Chondrocyte (in vitro differentiated cells): ENCODE results near the gene ADAM19. TPM values are rescaled to one million over a fixed set of nuclear protein-coding genes. Genes with fewer than 3 reads are reported as not detected.

Experiments used
- DNase-seq: peaks from one replicate; pipeline ENCODE4 v3.0.0; 2021; ENCODE audit warnings: mixed read lengths, low spot score
- H3K27ac Mint-ChIP-seq: one replicate; pipeline ENCODE4 v1.8.0; 2021; ENCODE audit warnings: mild to moderate bottlenecking, moderate library complexity, mixed read lengths; ENCODE audit not compliant: unreplicated experiment
- H3K27me3 Mint-ChIP-seq: 2 replicates; pipeline ENCODE4 v1.8.0; 2021; ENCODE audit warnings: low read depth, mixed read lengths
- H3K36me3 Mint-ChIP-seq: 2 replicates; pipeline ENCODE4 v1.8.0; 2021; ENCODE audit warnings: low read depth, mixed read lengths
- H3K4me1 Mint-ChIP-seq: 2 replicates; pipeline ENCODE4 v1.8.0; 2021; ENCODE audit warnings: low read depth, mild to moderate bottlenecking, mixed read lengths
- H3K4me3 Mint-ChIP-seq: one replicate; pipeline ENCODE4 v1.8.0; 2021; ENCODE audit warnings: mild to moderate bottlenecking, moderate library complexity, mixed read lengths; ENCODE audit not compliant: unreplicated experiment
- H3K9me3 Mint-ChIP-seq: 2 replicates; pipeline ENCODE4 v1.8.0; 2021; ENCODE audit warnings: low read depth, mixed read lengths
- CTCF ChIP-seq: fragments of 200-600 bp; sonication (generic); IDR thresholded peaks from 2 replicates; pipeline ENCODE4 v1.5.0; 2021; ENCODE audit warnings: antibody characterized with exemption, mild to moderate bottlenecking, moderate library complexity
- total RNA-seq: library from RNA; stranded (reverse); gene quantifications from 3 replicates; pipeline ENCODE4 v1.2.1, GENCODE V29; 2021

ADAM19 gene
- total RNA-seq, 1 donor from 2014 or later = 125 TPM

DNA sequence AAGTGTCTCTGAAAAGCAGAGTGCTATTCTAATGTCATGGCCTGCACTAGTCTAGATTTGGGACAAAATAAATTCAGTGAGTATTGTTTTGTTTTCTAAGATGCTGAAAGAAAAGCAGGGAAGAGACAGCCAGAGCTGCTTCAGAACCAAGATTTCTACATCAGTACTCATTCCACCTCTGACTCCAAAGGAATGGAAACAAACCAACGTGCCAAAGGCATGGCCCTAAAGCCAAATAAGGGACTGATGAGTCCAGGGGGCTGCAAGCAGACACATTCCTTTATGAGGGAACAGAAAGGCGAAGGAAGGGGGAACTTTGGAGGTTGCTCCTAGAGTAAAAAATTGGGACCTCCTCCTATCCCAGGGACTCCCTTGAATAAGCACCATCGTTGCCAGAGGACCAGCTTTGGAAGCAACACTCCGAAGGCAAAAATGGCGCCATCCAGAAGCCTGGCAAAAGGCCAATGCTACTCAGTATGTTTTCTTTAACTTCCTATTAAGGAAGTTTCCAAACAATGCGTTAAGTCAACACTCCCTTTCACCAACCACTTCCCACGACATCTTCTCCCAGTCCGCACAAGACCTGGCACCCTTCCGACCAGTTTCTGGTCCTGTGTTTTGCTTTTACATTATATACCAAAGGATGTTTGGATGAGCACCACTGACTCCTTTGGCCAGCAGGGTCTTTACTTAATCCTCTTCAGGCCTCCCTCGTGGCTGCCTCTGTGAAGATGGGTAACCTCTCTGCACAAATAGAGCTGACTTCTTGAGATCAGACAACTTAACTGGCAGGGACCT, 31.6 kb downstream of the ADAM19 start:
- TF ChIP-seq CTCF = peak; percentile 11
- no peaks in the 10 kb centered on the region for H3K9me3 Mint-ChIP-seq
- H3K4me1 Mint-ChIP-seq = peaks cover 93% of the 10 kb centered on the region
- H3K36me3 Mint-ChIP-seq = peaks cover 2% of the 10 kb centered on the region
- no peaks in the 10 kb centered on the region for H3K27me3 Mint-ChIP-seq
- no peak for DNase-seq
- H3K27ac Mint-ChIP-seq = peak overlapping the region; percentile 91
- peak overlapping the region; percentile 15 for H3K4me3 Mint-ChIP-seq

DNA sequence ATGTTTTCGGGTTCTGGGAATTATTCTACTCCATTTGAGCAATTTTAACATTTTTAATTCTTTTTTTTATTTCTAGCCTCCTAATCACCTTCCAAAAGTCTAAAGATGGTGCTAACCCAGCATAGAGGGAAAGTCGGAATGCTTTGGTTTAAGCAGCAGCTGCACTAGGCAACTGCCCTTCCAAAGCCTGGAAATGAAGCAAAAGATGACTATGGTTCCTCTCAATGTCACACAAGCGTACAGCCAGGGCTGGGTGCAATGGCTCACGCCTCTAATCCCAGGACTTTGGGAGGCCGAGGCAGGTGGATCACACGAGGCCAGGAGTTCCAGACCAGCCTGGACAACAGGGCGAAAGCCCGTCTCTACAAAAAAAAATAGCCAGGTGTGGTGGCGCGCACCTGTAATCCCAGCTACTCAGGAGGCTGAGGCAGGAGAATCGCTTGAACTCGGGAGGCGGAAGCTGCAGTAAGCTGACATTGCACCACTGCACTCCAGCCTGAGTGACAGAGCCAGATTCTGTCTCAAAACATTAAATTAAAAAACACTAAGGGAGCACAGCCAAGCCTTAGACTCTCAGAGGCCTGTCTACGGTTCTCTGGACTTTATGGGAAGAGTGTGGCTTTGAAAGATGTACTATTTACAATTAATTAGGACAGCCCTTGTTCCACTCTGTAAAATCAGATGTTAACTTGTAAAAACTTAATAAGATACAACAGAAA, 33.1 kb downstream of the ADAM19 start:
- no peak overlapping the region for H3K4me3 Mint-ChIP-seq
- no peaks in the 10 kb centered on the region for H3K36me3 Mint-ChIP-seq
- no peak for DNase-seq
- no peaks in the 10 kb centered on the region for H3K27me3 Mint-ChIP-seq
- no peak for TF ChIP-seq CTCF
- no peaks in the 10 kb centered on the region for H3K9me3 Mint-ChIP-seq
- H3K4me1 Mint-ChIP-seq = peaks cover 77% of the 10 kb centered on the region
- no peak overlapping the region for H3K27ac Mint-ChIP-seq

DNA sequence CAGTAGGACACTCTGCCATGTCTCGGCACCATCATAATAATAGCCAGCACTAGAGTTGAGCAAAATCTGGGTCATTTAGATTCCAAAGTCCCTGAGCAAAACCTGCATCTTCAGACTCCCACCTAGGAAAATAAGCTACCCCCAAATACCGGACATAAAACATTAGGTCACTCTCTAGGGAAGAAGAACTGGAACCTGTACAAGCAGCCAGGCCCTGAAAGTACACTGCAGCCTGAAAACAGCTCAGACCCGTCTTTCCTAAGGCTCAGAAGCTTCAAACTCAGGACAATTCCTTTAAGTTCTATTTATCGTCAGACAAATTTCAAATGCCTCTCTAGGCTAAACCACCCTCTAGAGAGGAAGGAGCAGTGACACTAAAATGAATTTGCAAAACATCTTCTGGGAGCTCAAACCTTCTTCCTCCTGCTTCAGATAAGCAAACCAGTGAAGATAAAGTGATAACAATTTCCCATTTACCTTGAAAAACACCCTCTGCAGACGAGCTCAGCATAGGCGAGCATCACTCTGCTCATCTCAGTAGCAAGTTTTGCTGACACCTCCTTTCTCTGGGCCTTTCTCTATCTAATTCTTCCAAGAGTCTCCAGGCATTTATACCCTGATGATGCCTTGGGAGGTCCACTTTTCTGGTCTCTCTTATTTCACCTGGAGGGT, 34.0 kb downstream of the ADAM19 start:
- peak overlapping the region; percentile 89 for H3K27ac Mint-ChIP-seq
- no peak for TF ChIP-seq CTCF

GRCh38 chr5:157540707-157541446, 34.7 kb downstream of the ADAM19 start:
- DNase-seq = no peak

More for the DNA sequence above, 34.0 kb downstream of the ADAM19 start:
- no peaks in the 10 kb centered on the region for H3K27me3 Mint-ChIP-seq
- peaks cover 70% of the 10 kb centered on the region for H3K4me1 Mint-ChIP-seq
- no peak for DNase-seq
- peaks cover 5% of the 10 kb centered on the region for H3K36me3 Mint-ChIP-seq
- H3K4me3 Mint-ChIP-seq = peak overlapping the region; percentile 47
- no peaks in the 10 kb centered on the region for H3K9me3 Mint-ChIP-seq

More at GRCh38 chr5:157540707-157541446, 34.7 kb downstream of the ADAM19 start:
- Mint-ChIP-seq H3K27me3 (no peaks in the 10 kb centered on the region), H3K4me3 (peak overlapping the region; percentile 47), H3K27ac (peak overlapping the region; percentile 89), H3K9me3 (no peaks in the 10 kb centered on the region), H3K4me1 (peaks cover 64% of the 10 kb centered on the region), H3K36me3 (peaks cover 6% of the 10 kb centered on the region)
- TF ChIP-seq CTCF = no peak
